BJ (cell line): ENCODE data around the gene DDX31. TPM values are rescaled to one million over a fixed set of nuclear protein-coding genes. Genes with fewer than 3 reads are reported as not detected.

ENCODE experiments used
- CTCF ChIA-PET: fragments of 350-600 bp; formaldehyde crosslinking; extraction: SDS; loops from one replicate; lab custom pipeline; 2021; ENCODE audit warnings: antibody characterized with exemption, inconsistent platforms; lab: Yijun Ruan, JAX
- POLR2A ChIA-PET: fragments of 300-600 bp; sonication (Branson Sonifier 250); formaldehyde crosslinking; extraction: SDS; loops from one replicate; lab custom pipeline; 2021; ENCODE audit warnings: antibody characterized with exemption; lab: Charles Lee
- DNase-seq: peaks from one replicate; pipeline ENCODE4 v3.0.0-alpha.2; 2011; ENCODE audit warnings: low read depth
- H3K27me3 ChIP-seq: 2 replicates; pipeline ENCODE4 v1.6.0; 2011; ENCODE audit warnings: low read length; ENCODE audit not compliant: control insufficient read depth, insufficient read depth
- H3K36me3 ChIP-seq: 2 replicates; pipeline ENCODE4 v1.5.1; 2011; ENCODE audit warnings: low read length; ENCODE audit not compliant: control insufficient read depth, insufficient read depth
- H3K4me3 ChIP-seq: 2 replicates; pipeline ENCODE4 v1.5.1; 2011; ENCODE audit warnings: low read depth, mild to moderate bottlenecking, control low read depth, low read length
- polyA plus RNA-seq: library from polyadenylated mRNA; depleted of rRNA; stranded (reverse); fragments of >200 nt; gene quantifications from 2 replicates; pipeline ENCODE4 v1.2.3, GENCODE V29; 2011
- TF ChIP-seq, protein P1 (sequence below): IDR thresholded peaks from 2 replicates; pipeline ENCODE4 v1.5.1; 2011; ENCODE audit warnings: low read depth, mild to moderate bottlenecking, control low read depth, inconsistent platforms, low read length, moderate library complexity; ENCODE audit not compliant: insufficient read depth

Gene DDX31
- polyA plus RNA-seq, 1 experiment = 12.3 TPM

DNA sequence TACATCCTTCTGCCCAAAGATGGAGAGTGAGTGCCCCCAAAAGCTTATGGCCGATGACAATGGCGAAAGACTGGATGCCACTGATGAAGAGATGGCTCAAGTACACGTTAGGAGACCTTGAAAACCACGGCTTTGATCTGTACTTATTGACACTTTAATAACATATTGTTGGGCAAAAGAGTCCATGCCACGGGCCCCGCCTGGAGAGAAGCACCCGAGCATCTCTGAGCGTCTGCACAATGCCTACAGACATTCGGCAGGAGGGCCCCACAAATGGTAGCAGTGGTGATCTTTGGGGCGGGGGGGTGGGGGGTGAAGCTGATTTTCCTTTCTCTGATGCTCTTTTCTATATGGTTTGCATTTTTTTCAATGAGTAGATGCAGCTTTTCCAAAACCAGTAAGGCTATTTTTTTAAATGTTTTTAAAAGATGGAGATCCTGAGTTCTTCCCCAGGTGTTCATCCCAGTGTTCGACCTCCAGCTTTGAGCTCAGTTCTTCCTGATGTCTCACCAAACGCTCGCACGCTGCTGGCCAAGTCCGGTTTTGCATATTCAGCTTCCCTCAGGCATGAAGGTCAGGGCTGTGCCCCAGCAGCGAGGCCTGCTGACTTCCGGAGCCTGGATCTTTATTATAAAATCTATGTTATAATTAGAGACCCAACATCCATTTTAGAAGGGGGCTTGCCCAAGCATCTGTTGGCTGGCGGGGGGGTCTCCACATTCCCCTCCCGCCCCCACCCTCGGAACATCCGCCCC lies 121.6 kb downstream of the DDX31 start:
- POLR2A ChIA-PET = no interaction called here
- TF ChIP-seq, protein P1, sequence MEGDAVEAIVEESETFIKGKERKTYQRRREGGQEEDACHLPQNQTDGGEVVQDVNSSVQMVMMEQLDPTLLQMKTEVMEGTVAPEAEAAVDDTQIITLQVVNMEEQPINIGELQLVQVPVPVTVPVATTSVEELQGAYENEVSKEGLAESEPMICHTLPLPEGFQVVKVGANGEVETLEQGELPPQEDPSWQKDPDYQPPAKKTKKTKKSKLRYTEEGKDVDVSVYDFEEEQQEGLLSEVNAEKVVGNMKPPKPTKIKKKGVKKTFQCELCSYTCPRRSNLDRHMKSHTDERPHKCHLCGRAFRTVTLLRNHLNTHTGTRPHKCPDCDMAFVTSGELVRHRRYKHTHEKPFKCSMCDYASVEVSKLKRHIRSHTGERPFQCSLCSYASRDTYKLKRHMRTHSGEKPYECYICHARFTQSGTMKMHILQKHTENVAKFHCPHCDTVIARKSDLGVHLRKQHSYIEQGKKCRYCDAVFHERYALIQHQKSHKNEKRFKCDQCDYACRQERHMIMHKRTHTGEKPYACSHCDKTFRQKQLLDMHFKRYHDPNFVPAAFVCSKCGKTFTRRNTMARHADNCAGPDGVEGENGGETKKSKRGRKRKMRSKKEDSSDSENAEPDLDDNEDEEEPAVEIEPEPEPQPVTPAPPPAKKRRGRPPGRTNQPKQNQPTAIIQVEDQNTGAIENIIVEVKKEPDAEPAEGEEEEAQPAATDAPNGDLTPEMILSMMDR = no peak
- CTCF ChIA-PET = no interaction called here
- Histone ChIP-seq H3K27me3 (peaks cover 15% of the 10 kb centered on the region), H3K36me3 (no peaks in the 10 kb centered on the region), H3K4me3 (no peak overlapping the region)
- DNase-seq = no peak

DNA sequence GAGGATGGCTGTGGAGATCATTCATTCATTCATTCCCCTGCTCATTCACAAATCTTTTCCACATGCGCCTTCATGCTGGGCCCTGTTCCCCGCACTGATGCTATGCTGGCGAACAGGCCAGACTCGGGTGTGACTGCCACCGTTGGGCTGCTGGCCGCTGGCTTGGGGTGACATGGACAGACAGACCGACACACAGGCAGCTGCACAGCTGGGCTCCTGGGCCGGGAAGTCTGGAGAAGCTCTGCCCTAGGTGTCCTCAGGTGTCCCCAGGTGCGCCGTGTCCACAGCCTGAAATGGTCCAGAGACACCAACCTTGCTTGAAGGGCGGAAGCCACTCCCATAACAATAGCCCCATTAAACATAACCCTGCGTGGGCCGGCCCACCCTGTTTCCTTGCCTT lies 122.3 kb downstream of the DDX31 start:
- no peak overlapping the region for H3K4me3 ChIP-seq
- ChIA-PET POLR2A (no interaction called here), CTCF (no interaction called here)
- TF ChIP-seq, protein P1 = no peak
- no peaks in the 10 kb centered on the region for H3K36me3 ChIP-seq
- no peak for DNase-seq
- H3K27me3 ChIP-seq = peaks cover 15% of the 10 kb centered on the region

DNA sequence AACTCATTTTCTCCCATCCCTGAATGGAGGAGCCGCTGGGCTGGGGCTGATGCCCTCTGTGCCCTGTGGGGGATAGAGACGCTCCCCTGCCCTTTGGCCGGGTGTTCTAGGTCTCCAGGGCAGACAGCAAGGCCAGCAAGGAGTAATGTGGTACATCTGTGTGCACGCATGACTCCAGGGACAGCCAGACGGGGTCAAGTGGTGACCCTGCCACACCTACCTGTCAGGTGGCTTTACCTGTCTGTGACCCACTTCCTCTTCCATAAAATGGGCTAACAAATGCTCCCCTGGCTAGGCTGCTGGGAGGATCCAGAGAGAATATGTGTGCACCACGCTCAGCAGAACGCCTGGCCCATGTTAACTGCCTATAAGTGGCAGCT lies 122.7 kb downstream of the DDX31 start:
- TF ChIP-seq, protein P1 = no peak
- H3K27me3 ChIP-seq = peaks cover 15% of the 10 kb centered on the region
- no peak for DNase-seq
- H3K36me3 ChIP-seq = no peaks in the 10 kb centered on the region
- H3K4me3 ChIP-seq = no peak overlapping the region
- POLR2A ChIA-PET = no interaction called here
- CTCF ChIA-PET = interaction anchor here (0.6 kb wide), 1 partner anchor 21 kb away, joined by 3 read pairs; no protein-coding TSS in a partner anchor

DNA sequence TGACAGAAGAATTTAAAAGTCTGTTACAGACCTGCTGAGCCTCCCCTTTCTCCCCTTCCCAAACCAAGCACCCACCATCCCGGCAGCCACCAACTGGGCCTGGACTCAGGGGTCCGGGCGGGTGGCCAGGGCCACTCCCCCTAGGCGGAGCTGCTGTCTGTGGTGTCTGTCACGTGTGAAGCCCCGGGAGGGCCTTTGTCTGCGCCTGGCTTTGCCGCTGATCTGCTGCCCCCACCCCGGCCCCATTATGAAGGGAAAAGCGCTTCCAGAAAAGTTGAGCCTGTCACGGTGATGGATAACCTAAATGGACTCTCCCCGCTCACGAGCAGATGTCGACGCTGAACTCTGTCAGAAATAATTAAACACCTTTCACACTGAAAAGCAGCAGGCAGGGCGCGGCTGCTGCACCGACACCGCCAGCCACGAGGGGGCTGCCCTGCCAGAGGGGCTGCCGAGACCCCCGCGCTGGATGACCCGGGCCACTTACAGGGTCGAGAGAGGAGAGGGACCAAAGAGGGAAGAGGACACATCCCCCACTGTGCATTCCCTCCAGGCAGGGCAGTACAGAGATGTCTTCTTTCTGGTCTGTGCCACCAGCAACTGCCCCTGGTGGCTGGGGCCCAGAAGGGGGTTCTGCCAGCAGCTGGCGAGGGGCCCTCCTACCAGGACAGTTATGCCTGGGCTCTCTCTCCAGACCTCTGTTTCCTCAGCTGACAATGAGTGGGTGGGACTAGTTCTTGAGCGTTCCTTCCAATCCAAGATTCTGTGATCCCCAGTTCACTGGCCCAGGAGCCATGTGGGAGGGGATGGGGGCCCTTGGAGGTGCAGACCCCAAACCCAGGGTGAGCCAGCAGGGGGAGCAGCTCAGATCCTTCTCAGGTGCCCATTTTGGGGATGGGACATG lies 123.4 kb downstream of the DDX31 start:
- ChIA-PET CTCF (interaction anchor here (0.5 to 0.6 kb wide), 2 partner anchors 20 to 436 kb away, joined by 3 read pairs; no protein-coding TSS in a partner anchor), POLR2A (no interaction called here)
- DNase-seq = no peak
- TF ChIP-seq, protein P1 = peak; percentile 41; the same call in 1 of the 2 replicates
- no peaks in the 10 kb centered on the region for H3K36me3 ChIP-seq
- H3K4me3 ChIP-seq = no peak overlapping the region
- H3K27me3 ChIP-seq = peaks cover 11% of the 10 kb centered on the region

DNA sequence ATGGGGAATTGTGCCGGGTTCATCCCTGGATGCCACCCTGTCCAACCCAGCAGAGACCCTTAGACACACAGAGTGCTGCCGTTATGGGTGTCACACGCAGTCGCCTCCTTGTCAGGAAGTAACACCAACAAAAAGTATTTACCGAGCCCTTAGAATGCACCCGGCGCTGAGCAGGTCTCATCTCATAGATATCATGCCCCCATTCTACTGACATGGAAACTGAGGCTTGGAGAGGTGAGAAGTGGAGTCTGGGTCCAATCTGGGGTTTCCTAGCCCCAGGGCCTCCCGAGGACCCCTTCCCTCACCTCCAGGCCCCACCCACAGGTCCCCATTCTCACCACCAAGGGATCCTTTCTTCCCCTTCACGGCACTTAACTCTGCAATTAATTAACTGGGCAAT lies 124.2 kb downstream of the DDX31 start:
- TF ChIP-seq, protein P1 = no peak
- ChIA-PET POLR2A (no interaction called here), CTCF (interaction anchor here (0.5 kb wide), 1 partner anchor 437 kb away, joined by 3 read pairs; no protein-coding TSS in a partner anchor)
- H3K4me3 ChIP-seq = no peak overlapping the region
- no peaks in the 10 kb centered on the region for H3K36me3 ChIP-seq
- no peak for DNase-seq
- H3K27me3 ChIP-seq = peaks cover 9% of the 10 kb centered on the region
